Mononuclear cell (primary cell): Measurements from ENCODE around the gene RPS19BP1. TPM values are rescaled to one million over a fixed set of nuclear protein-coding genes. Genes with fewer than 3 reads are reported as not detected.

Experiments used
- H3K27me3 ChIP-seq: 2 replicates; pipeline ENCODE4 v1.6.0; 2011; ENCODE audit warnings: low read length, control low read depth; ENCODE audit not compliant: insufficient read depth
- H3K4me1 ChIP-seq: 2 replicates; pipeline ENCODE4 v1.5.1; 2011; ENCODE audit warnings: mild to moderate bottlenecking, low read length, control low read depth; ENCODE audit not compliant: insufficient read depth
- H3K4me3 ChIP-seq: 2 replicates; pipeline ENCODE4 v1.5.1; 2011; ENCODE audit warnings: mild to moderate bottlenecking, low read length, moderate library complexity
- H3K9me3 ChIP-seq: 2 replicates; pipeline ENCODE4 v1.5.1; 2011; ENCODE audit warnings: low read depth, mild to moderate bottlenecking, control low read depth, low read length
- total RNA-seq: library from RNA; depleted of rRNA; stranded (reverse); fragments of >200 nt; gene quantifications from one replicate; pipeline ENCODE4 v1.2.3, GENCODE V29; 2012

Gene RPS19BP1
- total RNA-seq, 1 donor = 49.2 TPM

GRCh38 chr22:39498802-39499201 is 33.7 kb downstream of the RPS19BP1 start:
- no peak overlapping the region for H3K4me3 ChIP-seq
- H3K4me1 ChIP-seq = peaks cover 34% of the 10 kb centered on the region
- no peaks in the 10 kb centered on the region for H3K27me3 ChIP-seq
- H3K9me3 ChIP-seq = no peaks in the 10 kb centered on the region

DNA sequence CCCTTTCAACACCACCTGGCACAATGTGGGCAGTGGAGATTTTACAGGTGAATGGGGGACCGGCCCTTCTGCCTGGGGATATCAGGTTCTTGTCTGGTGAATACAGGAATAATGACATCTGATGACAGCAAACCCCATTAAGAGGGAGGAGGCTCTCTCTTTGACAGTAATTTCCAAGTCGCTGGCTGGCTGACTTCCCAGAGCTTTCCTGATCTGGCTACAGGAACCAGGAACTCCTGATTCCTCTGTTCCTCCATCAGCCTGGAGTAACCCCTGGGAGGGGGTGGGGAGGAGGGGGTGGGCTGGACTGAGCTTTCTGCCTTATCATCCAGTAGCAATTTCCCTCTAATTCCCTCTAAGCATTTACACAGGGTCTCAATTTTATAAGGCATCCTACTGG is 34.2 kb downstream of the RPS19BP1 start:
- Histone ChIP-seq H3K4me1 (peaks cover 33% of the 10 kb centered on the region), H3K4me3 (no peak overlapping the region), H3K27me3 (no peaks in the 10 kb centered on the region), H3K9me3 (no peaks in the 10 kb centered on the region)

DNA sequence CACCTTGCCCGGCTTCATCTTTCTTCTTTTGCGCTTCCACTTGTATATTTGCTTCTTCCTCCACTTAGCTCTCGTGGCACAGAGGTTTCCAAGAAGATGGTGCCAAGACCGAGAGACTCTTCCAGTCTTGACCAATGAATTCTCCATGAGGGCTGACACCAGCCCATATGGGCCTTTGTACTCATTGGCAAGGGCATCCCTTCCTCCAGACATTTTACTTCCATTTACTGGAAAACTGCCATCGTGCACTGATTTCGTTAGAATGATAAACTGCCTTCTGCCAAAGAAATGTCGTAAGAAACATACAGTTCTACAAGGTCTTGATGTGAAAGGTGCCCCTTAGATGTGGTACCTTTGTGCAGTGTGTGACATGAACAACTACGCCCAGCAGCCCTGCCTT is 35.1 kb downstream of the RPS19BP1 start:
- no peaks in the 10 kb centered on the region for H3K9me3 ChIP-seq
- no peaks in the 10 kb centered on the region for H3K27me3 ChIP-seq
- peaks cover 23% of the 10 kb centered on the region for H3K4me1 ChIP-seq
- H3K4me3 ChIP-seq = no peak overlapping the region

DNA sequence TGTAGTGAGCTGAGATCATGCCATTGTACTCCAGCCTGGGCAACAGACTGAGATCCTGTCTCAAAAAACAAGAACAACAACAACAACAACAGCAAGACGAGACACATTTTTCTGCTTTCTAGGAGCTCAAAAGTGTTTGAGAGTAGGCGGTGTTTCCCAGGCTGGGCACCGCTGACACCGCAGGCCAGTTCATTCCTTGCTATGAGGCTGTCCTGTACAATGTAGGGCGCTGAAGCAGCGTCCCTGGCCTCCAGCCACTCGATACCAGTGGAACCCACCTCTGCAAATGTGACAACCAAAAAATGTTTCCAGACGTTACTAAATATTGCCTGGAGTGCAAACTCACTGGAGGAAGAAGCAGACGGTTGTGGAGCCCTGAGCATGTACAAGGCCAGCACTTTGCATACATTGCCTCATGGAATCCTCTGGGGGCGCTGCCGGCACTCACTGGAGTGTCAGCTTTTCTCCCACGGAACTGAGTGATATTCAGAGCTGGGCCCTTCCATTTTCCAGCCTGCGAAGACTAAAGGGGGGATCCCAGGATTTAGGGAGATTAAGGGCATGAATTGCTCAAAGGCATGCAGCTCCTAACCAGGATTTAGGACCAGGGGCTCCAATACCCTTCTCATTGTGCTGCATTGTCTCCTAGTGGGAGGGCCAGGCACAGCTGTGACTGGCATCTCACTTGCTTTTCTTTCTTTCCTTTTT is 36.3 kb downstream of the RPS19BP1 start:
- Histone ChIP-seq H3K27me3 (no peaks in the 10 kb centered on the region), H3K4me1 (peaks cover 17% of the 10 kb centered on the region), H3K4me3 (no peak overlapping the region), H3K9me3 (no peaks in the 10 kb centered on the region)

DNA sequence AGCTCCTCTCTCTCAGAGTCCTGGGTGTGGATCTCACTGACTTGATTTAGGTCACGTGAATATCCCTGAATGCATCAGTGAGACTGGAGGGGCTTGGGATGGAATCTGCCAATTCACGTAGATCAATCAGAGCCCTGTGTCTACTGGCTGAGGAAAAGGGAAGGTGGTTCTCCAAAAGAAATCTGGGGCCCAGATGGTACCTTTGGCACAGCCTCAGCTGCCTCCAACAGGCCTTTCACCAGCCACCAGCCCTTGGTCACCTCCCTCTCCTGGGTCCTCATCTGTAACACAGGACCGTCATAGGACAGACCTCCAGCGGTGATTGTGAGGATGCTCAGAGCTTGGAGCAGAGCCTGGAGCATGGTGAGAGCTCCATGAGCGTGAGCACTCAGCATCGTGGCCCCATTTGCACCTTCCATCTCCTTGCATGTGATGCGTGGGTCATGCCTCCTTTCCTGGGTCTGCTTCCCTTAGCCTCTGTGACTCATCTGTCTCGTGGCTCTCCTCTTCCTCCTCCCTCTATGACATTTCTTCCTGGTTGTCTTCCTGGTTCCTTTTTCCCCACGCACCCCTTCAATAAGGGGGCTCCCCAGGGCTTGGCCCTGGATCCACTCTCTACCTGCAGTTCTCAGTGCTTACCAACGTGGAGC is 38.0 kb downstream of the RPS19BP1 start:
- Histone ChIP-seq H3K4me1 (peaks cover 22% of the 10 kb centered on the region), H3K4me3 (no peak overlapping the region), H3K9me3 (no peaks in the 10 kb centered on the region), H3K27me3 (no peaks in the 10 kb centered on the region)

DNA sequence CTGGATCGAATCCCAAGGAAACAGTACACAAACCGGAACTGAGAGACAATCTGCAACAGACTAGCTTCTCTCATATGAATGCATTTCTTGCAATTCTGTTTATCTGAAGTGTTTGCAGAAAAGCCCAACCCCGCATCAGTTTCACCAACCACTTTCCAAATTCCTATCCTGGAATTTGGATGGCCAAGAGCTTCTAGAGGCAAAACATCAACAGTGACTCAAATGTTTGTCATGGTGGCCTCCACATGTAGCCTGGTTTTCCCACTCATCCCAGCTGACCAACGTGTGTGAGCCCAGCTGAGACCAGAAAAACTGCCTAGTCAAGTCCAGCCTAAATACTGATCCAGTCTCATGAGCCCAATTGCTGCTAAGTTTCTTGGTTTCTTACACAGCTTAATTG is 38.8 kb downstream of the RPS19BP1 start:
- H3K27me3 ChIP-seq = no peaks in the 10 kb centered on the region
- peaks cover 24% of the 10 kb centered on the region for H3K4me1 ChIP-seq
- no peak overlapping the region for H3K4me3 ChIP-seq
- no peaks in the 10 kb centered on the region for H3K9me3 ChIP-seq

- Histone ChIP-seq H3K27me3 (no peaks in the 10 kb centered on the region), H3K4me3 (no peak overlapping the region), H3K4me1 (peaks cover 24% of the 10 kb centered on the region), H3K9me3 (no peaks in the 10 kb centered on the region)
Observed at GRCh38 chr22:39492186-39492585, 40.4 kb downstream of the RPS19BP1 start.

DNA sequence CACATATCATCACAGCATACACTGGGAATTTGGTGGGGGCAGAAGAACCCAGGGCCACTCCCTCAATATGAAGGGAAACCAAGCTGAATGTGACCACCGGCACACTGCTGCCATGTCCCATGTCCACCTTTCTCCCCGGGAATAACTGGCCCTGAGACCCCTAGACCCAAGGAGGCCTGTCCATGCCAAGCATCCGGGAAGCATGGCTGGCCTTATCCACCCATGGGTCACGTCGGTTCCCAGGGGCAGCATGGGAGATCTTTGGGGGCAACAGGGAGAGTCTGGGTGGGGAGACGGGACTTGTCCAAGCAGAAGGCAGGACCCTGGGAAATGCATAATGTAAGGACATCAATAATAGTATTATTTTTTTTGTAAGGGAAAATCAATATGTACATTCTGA is 40.9 kb downstream of the RPS19BP1 start:
- Histone ChIP-seq H3K4me1 (peaks cover 24% of the 10 kb centered on the region), H3K9me3 (no peaks in the 10 kb centered on the region), H3K27me3 (no peaks in the 10 kb centered on the region), H3K4me3 (no peak overlapping the region)

DNA sequence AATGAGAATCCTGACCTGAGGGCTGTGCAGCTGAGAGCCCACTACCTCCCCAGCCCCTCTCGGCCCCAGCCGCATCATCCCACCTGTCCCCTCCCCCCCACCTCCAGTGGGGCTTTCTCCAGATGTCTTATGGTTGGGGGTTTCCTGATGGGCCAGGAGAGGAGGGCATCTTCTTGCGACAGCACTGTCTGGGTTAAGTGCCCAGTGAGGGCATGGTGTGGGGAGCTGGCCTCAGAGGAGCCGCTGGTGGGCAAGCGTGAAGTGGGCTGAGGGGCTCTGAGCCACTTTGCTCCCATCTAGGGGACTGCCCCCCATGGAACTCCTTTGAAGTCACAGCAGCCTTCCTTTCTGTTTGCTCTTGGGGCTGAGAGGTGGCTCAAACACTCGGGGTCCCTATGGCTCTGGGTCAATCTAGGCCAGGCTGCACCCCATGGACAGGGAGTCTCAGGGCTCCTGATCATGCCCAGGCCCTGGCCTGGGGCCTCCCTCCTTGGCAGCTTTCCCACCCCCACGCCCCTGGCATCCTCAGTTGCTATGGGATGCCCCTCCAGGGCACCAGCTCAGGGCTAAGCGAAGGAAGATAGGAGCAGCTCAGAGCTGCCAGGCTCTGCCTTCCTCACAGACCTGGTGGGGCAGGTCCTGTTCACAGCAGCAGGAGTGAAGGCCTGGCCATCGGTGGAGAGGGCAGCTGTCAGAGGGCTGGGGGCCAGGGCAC is 41.4 kb downstream of the RPS19BP1 start:
- H3K27me3 ChIP-seq = no peaks in the 10 kb centered on the region
- peaks cover 22% of the 10 kb centered on the region for H3K4me1 ChIP-seq
- H3K4me3 ChIP-seq = no peak overlapping the region
- no peaks in the 10 kb centered on the region for H3K9me3 ChIP-seq

DNA sequence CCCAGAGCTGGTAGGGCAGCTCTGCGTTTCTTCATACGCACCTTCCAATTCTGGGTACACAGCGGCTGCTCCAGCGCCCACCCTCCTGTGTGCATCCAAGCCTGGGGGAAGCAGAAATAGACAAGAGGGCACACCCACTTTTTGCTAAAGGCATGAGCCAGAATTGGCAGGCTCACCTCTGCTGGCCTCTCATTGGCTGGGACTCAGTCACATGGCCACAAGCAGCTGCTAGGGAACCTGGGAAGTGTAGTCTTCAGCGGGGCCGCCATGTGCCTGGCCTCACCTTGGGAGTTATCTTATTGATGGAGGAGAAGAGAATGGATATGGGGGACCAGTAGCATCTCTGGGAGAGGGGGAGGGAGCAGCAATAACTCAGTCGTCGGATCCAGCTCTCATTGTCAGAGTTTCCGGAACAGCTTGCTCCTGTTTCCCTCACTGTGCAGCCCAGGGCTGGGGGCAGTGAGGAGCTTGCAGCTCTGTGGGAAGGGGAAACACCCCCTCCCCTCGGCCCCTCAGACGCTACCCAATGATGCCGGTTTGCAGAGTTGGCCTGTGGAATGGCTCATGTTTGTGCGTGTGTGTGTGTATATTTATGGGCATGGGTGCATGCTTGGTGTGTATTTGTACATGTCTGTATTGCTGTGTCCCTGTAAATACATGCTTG is 42.3 kb downstream of the RPS19BP1 start:
- no peaks in the 10 kb centered on the region for H3K9me3 ChIP-seq
- H3K4me1 ChIP-seq = peaks cover 21% of the 10 kb centered on the region
- no peak overlapping the region for H3K4me3 ChIP-seq
- H3K27me3 ChIP-seq = no peaks in the 10 kb centered on the region

DNA sequence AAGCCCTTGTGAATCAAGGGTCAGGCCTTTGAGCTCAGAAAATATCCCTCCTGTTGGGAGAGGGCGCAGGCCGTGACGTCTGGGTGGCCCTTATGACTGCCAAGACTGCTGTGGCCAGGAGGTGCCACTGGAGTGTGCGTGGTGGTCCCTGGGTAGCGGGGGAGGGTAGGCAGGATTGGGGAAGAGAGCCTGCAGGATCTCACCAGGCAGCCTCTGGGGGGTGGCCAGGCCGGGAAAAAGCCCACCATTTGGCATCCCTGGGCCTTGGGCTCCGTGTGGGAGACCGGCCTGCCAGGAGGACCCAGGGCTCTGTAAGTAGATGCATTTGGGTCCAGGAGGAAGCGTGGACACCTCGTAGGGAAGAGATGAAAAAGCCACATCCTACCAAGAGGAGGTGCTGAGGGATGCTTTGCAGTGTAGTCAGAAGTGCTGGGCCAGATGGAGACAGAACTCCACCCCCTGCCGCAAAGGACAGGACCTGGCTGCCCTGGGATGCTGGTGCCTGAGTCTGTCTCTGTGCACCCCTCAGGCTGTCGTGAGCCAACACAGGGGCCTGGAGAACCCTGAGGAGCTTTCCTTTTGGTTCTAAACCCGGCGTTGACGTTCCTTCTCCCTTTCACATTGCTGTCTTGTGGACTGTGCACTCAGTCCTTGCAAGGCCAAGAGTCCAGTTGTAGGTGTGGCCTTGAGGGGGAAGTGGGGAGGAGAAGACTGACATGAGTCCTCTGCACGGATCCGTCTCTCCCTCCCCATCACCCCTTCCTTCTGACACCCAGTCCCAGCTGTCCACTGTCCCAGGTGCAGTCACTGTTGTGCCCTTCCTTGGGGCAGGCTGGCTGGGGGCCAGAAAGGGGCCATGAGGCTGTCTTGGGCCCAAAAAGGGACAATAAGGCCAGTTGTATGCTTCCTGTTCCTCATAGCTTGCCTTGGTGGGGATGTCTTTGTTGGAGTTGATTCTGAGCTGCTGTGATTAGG is 43.2 kb downstream of the RPS19BP1 start:
- Histone ChIP-seq H3K9me3 (no peaks in the 10 kb centered on the region), H3K27me3 (no peaks in the 10 kb centered on the region), H3K4me1 (peaks cover 16% of the 10 kb centered on the region), H3K4me3 (no peak overlapping the region)

DNA sequence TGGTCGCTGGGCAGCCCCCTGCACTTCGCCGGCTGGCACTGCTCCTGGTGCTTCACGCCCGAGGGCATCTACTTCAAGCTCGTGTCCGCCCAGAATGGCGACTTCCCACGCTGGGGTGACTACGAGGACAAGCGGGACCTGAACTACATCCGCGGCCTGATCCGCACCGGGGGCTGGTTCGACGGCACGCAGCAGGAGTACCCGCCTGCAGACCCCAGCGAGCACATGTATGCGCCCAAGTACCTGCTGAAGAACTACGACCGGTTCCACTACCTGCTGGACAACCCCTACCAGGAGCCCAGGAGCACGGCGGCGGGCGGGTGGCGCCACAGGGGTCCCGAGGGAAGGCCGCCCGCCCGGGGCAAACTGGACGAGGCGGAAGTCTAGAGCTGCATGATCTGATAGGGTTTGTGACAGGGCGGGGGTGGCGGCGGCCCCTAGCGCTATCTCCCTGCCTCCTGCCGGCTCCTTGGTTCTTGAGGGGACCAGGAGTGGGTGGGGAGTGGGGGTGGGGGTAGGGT is 43.9 kb downstream of the RPS19BP1 start:
- H3K4me3 ChIP-seq = no peak overlapping the region
- no peaks in the 10 kb centered on the region for H3K27me3 ChIP-seq
- H3K9me3 ChIP-seq = no peaks in the 10 kb centered on the region
- H3K4me1 ChIP-seq = peaks cover 8% of the 10 kb centered on the region

GRCh38 chr22:39487826-39488520 is 44.6 kb downstream of the RPS19BP1 start:
- Histone ChIP-seq H3K4me3 (no peak overlapping the region), H3K27me3 (no peaks in the 10 kb centered on the region), H3K4me1 (peaks cover 7% of the 10 kb centered on the region), H3K9me3 (no peaks in the 10 kb centered on the region)
